ENCODE data around the gene RNF7. TPM values are rescaled to one million over a fixed set of nuclear protein-coding genes. Genes with fewer than 3 reads are reported as not detected.
A peak's percentile ranks its signal among the peaks of the same experiment; 100 is the strongest.

RNF7 gene
- total and polyA plus RNA-seq, 9 of the 15 experiments (the other 6 are each of a cell fraction or from before 2014, with no cell fraction given): 38.8 to 133 (median 80.5) TPM

DNA sequence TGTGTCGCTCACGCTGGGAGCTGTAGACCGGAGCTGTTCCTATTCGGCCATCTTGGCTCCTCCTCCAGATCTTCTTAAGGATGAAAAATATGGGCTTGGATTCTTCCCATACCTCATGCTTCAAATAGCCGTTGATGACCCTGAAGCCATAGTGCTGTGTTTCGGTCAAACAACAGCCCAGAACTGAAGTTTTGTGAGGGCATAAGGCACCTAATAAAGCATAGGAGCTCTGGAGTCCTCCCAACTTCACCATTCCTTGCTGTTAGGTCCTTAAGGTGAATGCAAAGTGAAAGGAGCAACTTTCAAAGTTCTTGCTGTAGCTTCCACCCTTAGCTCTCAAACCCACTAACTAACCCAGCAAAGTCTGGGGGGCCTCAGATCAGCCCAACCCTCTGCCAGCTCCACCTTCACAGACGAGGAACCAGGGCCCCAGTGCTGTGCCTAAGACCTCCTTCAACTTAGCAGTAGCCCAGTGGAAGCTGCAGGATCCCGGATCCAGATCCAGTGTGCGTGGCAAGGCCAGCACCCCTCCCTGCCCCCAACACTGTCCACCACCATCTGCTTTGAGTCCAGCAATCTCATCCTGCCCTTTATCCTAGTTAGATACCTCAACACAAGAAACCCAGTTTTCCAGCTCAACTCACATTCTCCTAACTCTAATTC, 25.1 kb downstream of the RNF7 start, which contains the start of gene GRK7:
GRK7 (plus strand) TSS at position 321 of the 663 bp plus-strand sequence. CDS start 14,877 bp downstream, outside the sequence.
- intact Hi-C loops (cut with micrococcal nuclease) (no loop called here), in situ Hi-C loops (cut with MboI) (no loop called here)
- H3K4me1 ChIP-seq (replicated peaks in 1 of 2; ENCODE audit: control insufficient read depth in 2 of 2, insufficient read depth in 2 of 2, low read length in 2 of 2): peaks cover 4 to 10% of the 10 kb centered on the region in 2 experiments; a peak in 3 of 5 replicates
- DNase-seq (ENCODE audit: extremely low read depth in 1 of 4, low spot score in 3 of 4) (no peak), ATAC-seq (peak; percentile 51), FAIRE-seq (no peak)
- no peaks in the 10 kb centered on the region for H3K79me2 ChIP-seq (ENCODE audit: control insufficient read depth, insufficient read depth, low read length)
- no peaks in the 10 kb centered on the region for H3K9me3 ChIP-seq (replicated peaks; ENCODE audit: control insufficient read depth, insufficient read depth, low read depth, low read length)
- no peak within 1 kb of the TSS for H3K9ac ChIP-seq (ENCODE audit: insufficient read depth in 1 of 2, low read depth in 2 of 2, low read length in 2 of 2)
- no peak within 1 kb of the TSS for H3K4me2 ChIP-seq (ENCODE audit: insufficient read depth, low read length)
- H4K20me1 ChIP-seq (replicated peaks; ENCODE audit: control insufficient read depth, insufficient read depth, low read length): no peaks in the 10 kb centered on the region
- POLR2A ChIA-PET: interaction anchor here (1.4 to 3.6 kb wide), 2 partner anchors 11 to 23 kb away, joined by 4 to 13 read pairs; no protein-coding TSS in a partner anchor
- 77% methylated on average over 6 of the region's 9 CpGs for whole genome bisulfite sequencing (ENCODE audit: insufficient coverage, low coverage, missing lambda C conversion rate)
- H3K27me3 ChIP-seq (ENCODE audit: control insufficient read depth in 2 of 2, insufficient read depth in 2 of 2, low read length in 2 of 2): no peaks in the 10 kb centered on the region
- no peaks in the 10 kb centered on the region for H3K36me3 ChIP-seq (ENCODE audit: control insufficient read depth, insufficient read depth, low read length)
- H2AFZ ChIP-seq (ENCODE audit: low read depth, low read length): peak within 1 kb of the TSS; percentile 71
- no TSS peak for BruUV-seq (replicated peaks)
- H3K9me1 ChIP-seq (ENCODE audit: control insufficient read depth, insufficient read depth, low read length): no peaks in the 10 kb centered on the region
- H3K27ac ChIP-seq (ENCODE audit: extremely low read depth, low read depth, low read length): no peak within 1 kb of the TSS
- no peak within 1 kb of the TSS for H3K4me3 ChIP-seq
- CTCF ChIA-PET (ENCODE audit: low intra/inter-chr PET ratio): interaction anchor here (0.6 kb wide), 1 partner anchor 28 kb away, joined by 5 read pairs; no protein-coding TSS in a partner anchor
- no peak for TF ChIP-seq HCFC1 (IDR thresholded peaks at IDR 0.05; ENCODE audit: low read depth, low read length)
- TF ChIP-seq GTF2E2 (tag; IDR thresholded peaks at IDR 0.05): no peak
- TF ChIP-seq, protein P1, sequence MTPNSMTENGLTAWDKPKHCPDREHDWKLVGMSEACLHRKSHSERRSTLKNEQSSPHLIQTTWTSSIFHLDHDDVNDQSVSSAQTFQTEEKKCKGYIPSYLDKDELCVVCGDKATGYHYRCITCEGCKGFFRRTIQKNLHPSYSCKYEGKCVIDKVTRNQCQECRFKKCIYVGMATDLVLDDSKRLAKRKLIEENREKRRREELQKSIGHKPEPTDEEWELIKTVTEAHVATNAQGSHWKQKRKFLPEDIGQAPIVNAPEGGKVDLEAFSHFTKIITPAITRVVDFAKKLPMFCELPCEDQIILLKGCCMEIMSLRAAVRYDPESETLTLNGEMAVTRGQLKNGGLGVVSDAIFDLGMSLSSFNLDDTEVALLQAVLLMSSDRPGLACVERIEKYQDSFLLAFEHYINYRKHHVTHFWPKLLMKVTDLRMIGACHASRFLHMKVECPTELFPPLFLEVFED (CRISPR knock-in tag; conservative IDR thresholded peaks at IDR 0.05): no peak
- TF ChIP-seq ZSCAN32 (CRISPR knock-in tag; IDR thresholded peaks at IDR 0.05): no peak
- no peak for TF ChIP-seq TAF9B (IDR thresholded peaks at IDR 0.05; ENCODE audit: partially characterized antibody)
- no peak for TF ChIP-seq SMARCA4 (IDR thresholded peaks at IDR 0.05)
- TF ChIP-seq PRPF4 (IDR thresholded peaks at IDR 0.05; ENCODE audit: insufficient read depth, low read depth, low read length, poor library complexity, severe bottlenecking): no peak
- TF ChIP-seq, protein P2, sequence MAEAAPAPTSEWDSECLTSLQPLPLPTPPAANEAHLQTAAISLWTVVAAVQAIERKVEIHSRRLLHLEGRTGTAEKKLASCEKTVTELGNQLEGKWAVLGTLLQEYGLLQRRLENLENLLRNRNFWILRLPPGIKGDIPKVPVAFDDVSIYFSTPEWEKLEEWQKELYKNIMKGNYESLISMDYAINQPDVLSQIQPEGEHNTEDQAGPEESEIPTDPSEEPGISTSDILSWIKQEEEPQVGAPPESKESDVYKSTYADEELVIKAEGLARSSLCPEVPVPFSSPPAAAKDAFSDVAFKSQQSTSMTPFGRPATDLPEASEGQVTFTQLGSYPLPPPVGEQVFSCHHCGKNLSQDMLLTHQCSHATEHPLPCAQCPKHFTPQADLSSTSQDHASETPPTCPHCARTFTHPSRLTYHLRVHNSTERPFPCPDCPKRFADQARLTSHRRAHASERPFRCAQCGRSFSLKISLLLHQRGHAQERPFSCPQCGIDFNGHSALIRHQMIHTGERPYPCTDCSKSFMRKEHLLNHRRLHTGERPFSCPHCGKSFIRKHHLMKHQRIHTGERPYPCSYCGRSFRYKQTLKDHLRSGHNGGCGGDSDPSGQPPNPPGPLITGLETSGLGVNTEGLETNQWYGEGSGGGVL (CRISPR knock-in tag; IDR thresholded peaks at IDR 0.05): no peak
- no peak for TF ChIP-seq RFX5 (IDR thresholded peaks at IDR 0.05; ENCODE audit: low read depth, low read length)
- no peak for TF ChIP-seq JUND (IDR thresholded peaks at IDR 0.05; ENCODE audit: borderline replicate concordance, low read depth, low read length)
- TF ChIP-seq JUND (tag; IDR thresholded peaks at IDR 0.05; ENCODE audit: borderline replicate concordance, low read depth, low read length): no peak
- TF ChIP-seq SMARCC2 (IDR thresholded peaks at IDR 0.05; ENCODE audit: low read depth): no peak

Measured in K562 (cell line).